HG03571 (cell line): ENCODE data around the gene PTPRG.

Experiments used
- ATAC-seq: cut with Tn5 transposase; IDR thresholded peaks from one replicate; pipeline ENCODE4 v1.9.1; 2021; ENCODE audit not compliant: unreplicated experiment

The PTPRG gene

DNA sequence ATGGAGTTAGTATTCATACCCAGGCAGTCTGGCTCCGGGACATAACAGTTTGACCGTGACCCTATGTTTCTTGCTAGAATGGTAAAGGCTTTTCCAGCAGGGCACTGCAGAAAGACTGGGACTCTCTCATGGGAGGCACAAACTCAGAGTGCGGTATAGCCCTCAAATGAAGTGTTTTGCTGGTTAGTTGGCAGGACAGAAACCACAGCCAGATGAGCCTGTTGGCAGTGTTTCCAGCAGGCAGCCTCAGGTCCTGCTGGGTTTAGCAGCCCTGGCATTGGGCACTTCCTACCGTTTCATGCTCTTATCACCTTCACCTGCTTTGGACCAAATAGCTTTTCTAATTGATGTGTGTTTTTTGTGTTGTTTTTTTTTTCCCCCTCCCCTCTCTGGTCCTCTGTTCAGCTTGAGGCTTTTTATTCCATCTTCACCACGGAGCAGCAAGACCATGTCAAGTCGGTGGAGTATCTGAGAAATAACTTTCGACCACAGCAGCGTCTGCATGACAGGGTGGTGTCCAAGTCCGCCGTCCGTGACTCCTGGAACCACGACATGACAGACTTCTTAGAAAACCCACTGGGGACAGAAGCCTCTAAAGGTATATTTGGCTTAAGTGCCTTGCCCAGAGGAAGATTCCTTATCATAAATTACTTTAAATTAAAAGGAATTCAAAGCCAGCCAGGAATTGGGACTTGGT is 606.3 kb downstream of the PTPRG start:
- no peak for ATAC-seq

DNA sequence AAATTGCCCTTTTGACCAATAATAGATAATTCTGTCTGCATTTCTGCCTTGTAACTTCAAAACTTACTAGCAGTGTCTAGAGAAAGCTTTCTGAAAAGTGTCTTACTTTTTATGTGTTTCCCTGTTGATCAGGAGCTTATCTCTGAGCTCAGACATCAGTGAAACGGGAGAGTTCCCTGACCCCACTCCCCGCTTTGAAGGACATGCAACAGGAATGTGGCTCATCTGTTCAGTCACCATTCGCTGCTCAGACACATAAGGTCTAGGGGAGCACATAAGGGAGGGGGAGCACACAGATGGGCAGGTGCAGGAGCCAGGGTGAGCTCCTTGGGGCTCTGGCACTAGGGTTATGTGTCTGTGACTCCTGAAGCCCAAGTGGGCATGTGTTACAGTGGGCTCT is 607.0 kb downstream of the PTPRG start:
- ATAC-seq, result no peak

GRCh38 chr3:62169906-62170660 is 608.7 kb downstream of the PTPRG start:
- no peak for ATAC-seq

GRCh38 chr3:62171789-62172188 is 610.4 kb downstream of the PTPRG start:
- ATAC-seq, result no peak

DNA sequence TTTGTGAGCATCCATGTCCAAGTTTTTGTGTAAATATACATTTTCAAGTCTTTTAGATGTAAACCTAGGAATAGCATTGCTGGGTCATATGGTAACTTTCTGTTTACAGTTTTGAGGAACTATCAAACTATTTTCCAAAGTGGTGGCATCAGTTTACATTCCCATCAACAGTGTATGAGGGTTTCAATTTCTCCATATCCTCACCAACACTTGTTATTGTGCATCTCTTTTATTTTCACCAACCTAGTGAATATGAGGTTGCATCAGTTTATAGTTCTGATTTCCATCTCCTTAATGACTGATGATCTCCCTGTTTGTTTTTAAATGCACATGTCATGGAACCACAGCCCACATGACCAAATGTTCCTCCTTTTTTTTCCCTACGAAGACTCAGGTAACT is 610.8 kb downstream of the PTPRG start:
- no peak for ATAC-seq

DNA sequence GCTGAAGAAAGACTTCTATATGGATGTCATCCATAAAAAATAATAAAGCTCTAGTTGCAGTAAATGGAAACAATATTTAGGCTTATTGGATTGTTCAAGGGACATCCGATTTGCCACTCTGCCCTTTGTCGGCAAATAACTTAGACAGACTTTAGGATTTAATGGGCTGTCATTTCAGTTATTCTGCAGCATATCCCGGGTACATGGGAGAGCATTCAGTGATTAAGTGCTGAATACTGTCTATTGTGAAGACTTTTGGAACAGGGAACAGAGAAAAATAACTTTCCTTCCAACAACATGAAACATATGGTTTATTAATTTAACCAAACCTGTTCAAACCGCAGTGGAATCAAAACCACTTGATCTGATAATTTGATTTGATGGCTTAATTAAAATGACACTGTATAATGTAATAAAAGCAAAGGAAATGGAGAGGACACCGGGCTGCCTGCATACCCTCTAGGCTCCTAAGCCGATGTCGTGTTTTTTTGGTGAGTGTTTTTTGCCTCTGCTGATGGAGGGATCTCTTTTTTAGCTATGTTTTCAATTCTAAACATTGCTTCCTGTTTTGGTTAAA is 612.7 kb downstream of the PTPRG start:
- ATAC-seq, result no peak

DNA sequence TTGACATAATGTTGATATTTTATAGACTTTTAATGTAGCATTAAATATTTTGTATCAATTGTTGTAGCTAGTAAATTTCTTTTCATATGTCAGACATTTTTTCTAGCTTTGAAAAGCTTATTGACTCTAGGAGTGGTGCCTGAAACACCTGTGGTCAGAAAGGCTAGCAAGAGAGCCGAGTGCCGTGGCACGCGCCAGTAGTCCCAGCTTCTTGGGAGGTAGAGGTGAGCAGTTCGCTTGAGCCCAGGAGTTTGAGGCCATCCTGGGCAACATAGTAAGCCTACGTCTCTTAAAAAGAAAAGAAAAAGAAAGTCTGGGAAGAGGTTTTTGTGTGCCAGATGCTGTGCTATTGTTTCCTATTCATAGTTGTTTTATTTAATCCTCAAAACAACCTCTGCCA is 613.8 kb downstream of the PTPRG start:
- ATAC-seq, result no peak

DNA sequence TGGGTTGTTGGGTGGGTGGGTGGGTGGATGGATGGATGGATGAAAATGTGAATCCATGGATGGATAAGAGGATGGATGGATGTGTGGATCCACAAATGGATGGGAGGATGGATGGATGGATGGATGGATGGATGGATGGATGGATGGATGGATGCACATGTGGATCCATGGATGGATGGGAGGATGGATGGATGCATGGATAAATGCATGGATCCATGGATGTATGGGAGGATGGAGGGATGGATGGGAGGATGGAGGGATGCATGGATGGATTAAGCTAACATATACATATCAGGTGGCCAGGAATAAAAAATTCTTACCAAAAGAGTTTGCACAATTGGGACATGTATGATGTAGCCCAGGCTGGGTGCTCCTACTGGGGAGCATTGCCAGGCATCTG is 616.7 kb downstream of the PTPRG start:
- no peak for ATAC-seq

- no peak for ATAC-seq
Observed at GRCh38 chr3:62178739-62179600, 617.6 kb downstream of the PTPRG start.

GRCh38 chr3:62180514-62180913 is 619.1 kb downstream of the PTPRG start:
- no peak for ATAC-seq

- no peak for ATAC-seq
Observed at GRCh38 chr3:62183087-62183486, 621.7 kb downstream of the PTPRG start.

DNA sequence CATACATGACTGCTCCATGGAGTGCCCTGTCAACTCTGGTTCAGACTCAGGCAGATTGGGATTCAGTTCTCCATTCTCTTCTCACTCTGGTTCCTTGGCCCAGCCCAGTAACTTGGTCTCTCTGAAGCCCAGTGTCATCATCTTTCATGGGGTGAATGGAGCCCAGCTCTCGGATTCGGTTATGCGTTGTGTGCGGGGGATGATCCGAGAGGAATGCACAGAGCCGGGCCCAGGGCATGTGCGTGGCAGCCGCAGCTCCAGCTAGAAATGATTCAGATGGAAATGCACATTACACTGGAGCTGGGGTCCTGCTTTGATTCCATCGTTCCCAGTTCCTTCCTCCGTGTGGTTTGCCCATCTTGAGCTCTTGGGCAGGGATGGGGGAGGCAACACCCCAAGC is 622.6 kb downstream of the PTPRG start:
- no peak for ATAC-seq

DNA sequence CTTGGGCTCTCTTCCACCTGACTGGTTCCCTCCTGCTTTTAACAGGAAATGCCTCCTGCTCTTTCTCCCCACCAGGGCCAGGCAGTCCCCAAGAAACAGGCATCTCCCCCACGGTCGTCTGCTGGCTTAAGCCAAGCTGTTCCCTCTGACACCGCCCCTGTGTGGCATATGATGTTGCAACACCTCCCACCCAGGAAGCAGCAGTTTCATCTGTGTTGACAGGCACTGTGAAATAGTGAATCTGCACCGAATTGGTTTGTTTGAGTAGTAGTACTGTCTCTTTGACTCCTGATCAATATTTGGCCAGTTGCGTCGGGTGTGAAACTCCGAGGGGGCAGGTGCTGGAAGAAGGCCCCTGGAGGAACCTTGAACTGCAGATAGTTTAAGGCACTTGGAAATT is 623.2 kb downstream of the PTPRG start:
- no peak for ATAC-seq

GRCh38 chr3:62187022-62187431 is 625.7 kb downstream of the PTPRG start:
- ATAC-seq, result no peak

DNA sequence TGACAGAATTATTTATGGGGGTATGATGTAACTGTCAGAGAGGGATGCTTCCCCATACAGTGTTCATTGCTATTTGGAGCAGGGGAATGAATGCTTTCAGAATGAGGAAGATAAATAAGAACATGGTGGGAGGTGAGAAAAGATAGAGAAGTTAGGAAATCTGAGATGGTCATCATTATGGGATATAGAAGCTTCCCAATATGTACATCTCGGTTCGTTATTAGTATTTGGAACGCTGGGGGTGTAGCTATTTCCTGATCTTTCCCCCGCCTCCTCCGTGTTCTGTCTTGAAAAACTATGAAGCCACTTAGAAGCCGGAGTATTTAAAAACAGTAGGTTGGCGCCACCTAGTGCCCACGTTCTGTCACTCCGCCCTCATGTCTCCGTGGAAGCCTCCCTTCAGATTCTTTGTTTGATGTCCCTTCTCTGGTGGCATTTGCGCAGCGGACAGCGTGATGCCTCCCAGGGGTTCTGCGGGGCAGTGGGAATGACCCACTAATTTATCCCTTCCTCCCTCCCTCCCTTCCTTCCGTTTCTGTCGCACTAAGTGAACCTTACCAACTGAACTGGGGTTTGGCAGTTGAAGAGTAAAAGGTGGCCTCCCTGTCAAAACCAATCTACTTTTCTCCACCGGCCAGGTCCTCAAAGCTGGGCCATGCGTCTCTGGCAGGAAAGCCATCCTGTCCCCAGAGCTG is 627.5 kb downstream of the PTPRG start:
- ATAC-seq, result peak; percentile 52

DNA sequence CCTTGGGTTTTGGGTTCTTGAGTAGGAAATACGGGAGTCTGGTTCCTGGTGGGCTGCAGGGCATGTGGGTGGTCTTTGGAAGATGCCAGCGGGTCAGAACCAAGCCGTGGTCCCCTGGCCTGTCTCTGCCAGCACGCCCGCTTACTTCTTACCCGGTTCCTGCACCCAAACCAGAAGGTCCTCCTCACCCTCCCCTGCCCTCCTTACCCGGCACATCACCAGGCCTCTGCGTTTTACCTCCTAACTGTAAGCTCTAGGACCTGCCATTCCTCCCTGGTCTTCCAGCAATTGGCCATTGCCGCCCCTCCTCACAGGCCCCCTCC is 628.0 kb downstream of the PTPRG start:
- ATAC-seq, result no peak

GRCh38 chr3:62192891-62193290 is 631.5 kb downstream of the PTPRG start:
- ATAC-seq, result no peak

DNA sequence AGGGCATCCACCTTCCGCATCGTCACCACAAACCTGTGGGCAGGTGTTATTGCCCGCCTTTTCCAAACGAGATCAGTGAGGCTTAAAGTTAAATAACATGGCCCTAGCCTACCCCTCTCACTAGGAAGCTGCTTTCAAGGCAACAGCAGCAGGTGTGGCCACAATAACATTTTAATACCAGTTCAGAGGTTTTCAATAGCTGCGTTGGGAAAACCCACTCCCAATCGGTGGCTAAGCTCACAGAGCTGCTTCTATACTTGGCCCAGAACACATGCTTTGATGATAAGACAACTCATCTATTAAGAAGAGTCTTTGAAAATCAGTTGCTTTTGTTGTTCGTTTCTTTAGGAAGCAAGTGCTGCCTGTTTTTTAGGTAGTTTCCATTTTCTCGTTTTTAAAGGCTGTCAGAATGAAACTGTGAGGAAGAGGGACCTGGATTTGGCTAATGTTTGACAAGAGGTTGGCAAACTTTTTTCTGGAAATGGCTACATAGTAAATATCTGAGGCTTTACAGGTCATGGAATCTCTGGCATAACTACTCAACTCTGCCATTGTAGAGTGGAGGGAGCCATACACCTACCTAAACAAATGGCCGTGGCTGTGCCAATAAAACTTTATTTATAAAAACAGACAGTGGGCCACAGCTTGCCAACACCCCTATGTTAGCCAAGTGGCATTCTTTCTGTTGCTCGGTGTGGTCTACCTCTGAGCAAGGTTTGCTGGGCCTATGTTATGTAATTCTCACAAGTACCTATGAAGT is 632.4 kb downstream of the PTPRG start:
- ATAC-seq, result no peak

- ATAC-seq, result no peak
Observed at GRCh38 chr3:62197350-62198012, 636.1 kb downstream of the PTPRG start.

- ATAC-seq, result no peak
Observed at GRCh38 chr3:62199126-62199525, 637.8 kb downstream of the PTPRG start.
